ENCODE measurements around the gene RBM10. TPM values are rescaled to one million over a fixed set of nuclear protein-coding genes. Genes with fewer than 3 reads are reported as not detected.

The RBM10 gene
- polyA plus RNA-seq, 1 donor = 39.5 TPM

Other genes starting within 250 kb of the RBM10 start
- gene JADE3, start 232.8 kb upstream of the RBM10 start, polyA plus RNA-seq = 9.3 TPM
- 170 TPM for gene RGN, start 66.8 kb upstream of the RBM10 start, polyA plus RNA-seq
- 81.4 TPM for gene NDUFB11, start 519 bp upstream of the RBM10 start, polyA plus RNA-seq
- gene UBA1, start 48.6 kb downstream of the RBM10 start, polyA plus RNA-seq = 162 TPM
- 65.2 TPM for gene CDK16, start 73.5 kb downstream of the RBM10 start, polyA plus RNA-seq
- gene USP11, start 87.8 kb downstream of the RBM10 start, polyA plus RNA-seq = 57.6 TPM
- gene ZNF157, start 225.4 kb downstream of the RBM10 start, polyA plus RNA-seq = 0.27 TPM